EL (cell line): ENCODE measurements around the gene SLC17A5.
"Not testable (repeated sequence)": the region's sequence is repeated elsewhere in the genome, so short reads cannot be mapped to it uniquely, and the experiment has no call there.

ENCODE experiments used
- DNase-seq: peaks from one replicate; pipeline ENCODE4 v3.0.0-alpha.2; 2016

The SLC17A5 gene

GRCh38 chr6:73665686-73666319 is 12.0 kb upstream of the SLC17A5 start:
- DNase-seq: peak; percentile 13

GRCh38 chr6:73664701-73665100 is 10.9 kb upstream of the SLC17A5 start:
- DNase-seq: peak; percentile 12

GRCh38 chr6:73657201-73657600 is 3.4 kb upstream of the SLC17A5 start:
- DNase-seq: no peak

- DNase-seq: no peak
Observed at GRCh38 chr6:73656531-73657145, 2.8 kb upstream of the SLC17A5 start.

GRCh38 chr6:73655341-73655917 is 1.6 kb upstream of the SLC17A5 start:
- DNase-seq: no peak

GRCh38 chr6:73652637-73653570 is 888 bp downstream of the SLC17A5 start:
- peak; percentile 61 for DNase-seq

- DNase-seq: no peak
Observed at GRCh38 chr6:73649783-73650182, 4.0 kb downstream of the SLC17A5 start.

GRCh38 chr6:73648166-73648565 is 5.6 kb downstream of the SLC17A5 start:
- peak; percentile 35 for DNase-seq

GRCh38 chr6:73644941-73645591 is 8.7 kb downstream of the SLC17A5 start:
- DNase-seq: no peak

- DNase-seq: no peak
Observed at GRCh38 chr6:73644030-73644429, 9.8 kb downstream of the SLC17A5 start.

- DNase-seq: no peak
Observed at GRCh38 chr6:73642530-73642929, 11.3 kb downstream of the SLC17A5 start.

- no peak for DNase-seq
Observed at GRCh38 chr6:73640179-73640750, 13.5 kb downstream of the SLC17A5 start.

GRCh38 chr6:73639040-73639439 is 14.8 kb downstream of the SLC17A5 start:
- no peak for DNase-seq

- no peak for DNase-seq
Observed at GRCh38 chr6:73637404-73637803, 16.4 kb downstream of the SLC17A5 start.

GRCh38 chr6:73636048-73636447 is 17.7 kb downstream of the SLC17A5 start:
- no peak for DNase-seq

GRCh38 chr6:73632346-73632745 is 21.4 kb downstream of the SLC17A5 start:
- DNase-seq: no peak

GRCh38 chr6:73631849-73632248 is 21.9 kb downstream of the SLC17A5 start:
- peak; percentile 62 for DNase-seq

GRCh38 chr6:73630401-73630800 is 23.4 kb downstream of the SLC17A5 start:
- DNase-seq: no peak

- no peak for DNase-seq
Observed at GRCh38 chr6:73624896-73625295, 28.9 kb downstream of the SLC17A5 start.

- not testable (repeated sequence) for DNase-seq
Observed at GRCh38 chr6:73623480-73623879, 30.3 kb downstream of the SLC17A5 start.

- not testable (repeated sequence) for DNase-seq
Observed at GRCh38 chr6:73618082-73618481, 35.7 kb downstream of the SLC17A5 start.

- no peak for DNase-seq
Observed at GRCh38 chr6:73614802-73615201, 39.0 kb downstream of the SLC17A5 start.
